ENCODE data around the gene ESPNL.
"Not testable (repeated sequence)": the region's sequence is repeated elsewhere in the genome, so short reads cannot be mapped to it uniquely, and the experiment has no call there.

ESPNL gene

DNA sequence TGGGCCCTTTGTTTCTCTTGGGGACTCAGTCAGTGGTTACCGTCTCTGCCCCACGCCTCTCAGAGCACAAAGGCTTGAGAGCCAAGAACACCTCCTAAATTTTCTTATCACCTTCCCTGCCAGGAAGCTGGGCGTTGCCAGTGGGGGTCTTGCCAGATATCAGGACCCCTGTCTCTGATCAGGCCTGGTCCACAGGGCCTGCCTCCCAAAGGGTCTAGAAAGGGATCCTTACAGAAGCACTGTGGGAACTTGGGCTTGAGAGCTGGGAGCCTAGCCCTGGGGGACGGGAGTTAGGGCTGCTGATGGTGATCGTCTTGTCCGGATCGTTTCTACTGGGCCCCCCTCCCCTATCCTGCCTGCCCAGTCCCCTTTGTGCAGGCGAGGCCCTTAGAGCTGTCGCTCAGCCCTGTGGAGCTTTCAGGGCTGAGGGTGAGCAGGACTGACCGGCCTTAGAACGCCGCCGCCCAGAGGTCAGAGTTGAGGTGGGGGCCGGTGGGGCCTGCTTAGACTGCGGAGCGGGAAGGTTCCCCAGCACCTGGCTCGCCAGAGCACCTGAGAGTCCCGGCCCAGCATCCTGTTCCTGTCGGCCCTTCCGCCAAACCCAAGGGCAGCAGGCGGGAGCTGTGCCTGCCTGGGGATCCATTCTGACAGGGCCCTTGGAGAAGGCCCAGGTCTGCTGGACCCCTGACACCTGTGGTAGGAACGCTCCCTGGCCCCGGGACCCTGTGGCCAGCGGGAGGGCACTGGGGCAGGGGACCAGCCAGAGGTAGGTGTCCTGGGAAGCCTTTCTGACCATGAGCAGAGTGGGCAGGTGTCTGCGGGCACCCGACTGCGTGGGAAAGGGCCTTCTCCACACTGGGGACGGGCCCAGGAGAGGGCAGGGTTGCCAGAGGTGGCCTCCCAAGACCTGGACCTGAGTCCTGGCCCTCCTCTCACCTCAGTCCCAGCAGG lies 956 bp downstream of the ESPNL start:
- no peak for DNase-seq

DNA sequence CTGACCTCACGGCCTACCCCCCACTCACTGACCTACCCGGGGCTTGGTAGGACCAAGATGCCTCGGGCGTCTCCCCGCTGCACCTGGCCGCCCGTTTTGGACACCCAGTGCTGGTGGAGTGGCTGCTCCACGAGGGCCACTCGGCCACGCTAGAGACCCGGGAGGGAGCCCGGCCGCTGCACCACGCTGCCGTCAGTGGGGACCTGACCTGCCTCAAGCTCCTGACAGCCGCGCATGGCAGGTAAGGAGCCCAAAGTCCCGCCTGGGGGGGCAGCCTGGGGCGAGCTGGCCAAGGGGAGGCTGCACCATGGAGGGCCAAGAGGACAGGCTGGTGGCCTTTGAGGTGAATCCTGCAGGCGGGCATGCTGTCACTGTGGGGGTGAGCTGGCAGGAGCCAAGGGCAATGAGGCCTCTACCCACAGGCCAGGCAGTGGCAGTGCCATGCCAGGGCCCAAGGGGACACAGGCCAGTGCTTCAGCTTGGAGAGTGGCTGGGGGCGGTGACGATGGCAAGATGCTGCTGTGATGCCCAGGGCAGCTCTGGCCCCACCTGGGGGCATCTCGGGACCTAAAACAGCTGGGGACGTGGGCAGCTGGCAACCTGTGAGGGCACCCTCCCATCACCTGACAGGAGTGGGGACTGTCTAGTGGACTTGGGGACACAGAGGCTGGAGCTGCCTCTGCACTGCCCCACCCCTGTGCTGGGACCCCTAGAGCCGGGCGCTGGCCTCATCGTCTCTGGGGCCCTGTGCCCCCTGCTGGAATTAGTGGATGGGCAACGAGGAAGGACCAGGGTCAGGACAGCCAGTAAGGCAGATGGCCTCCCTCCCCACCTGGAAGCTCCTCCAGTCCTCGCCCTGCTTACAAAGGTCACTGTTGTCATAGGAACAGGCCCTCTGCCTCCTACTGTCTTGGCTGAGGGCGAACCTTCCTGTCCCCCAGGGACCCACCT lies 2.0 kb downstream of the ESPNL start:
- peak in 1 of 14 donors; percentile 53 for DNase-seq

DNA sequence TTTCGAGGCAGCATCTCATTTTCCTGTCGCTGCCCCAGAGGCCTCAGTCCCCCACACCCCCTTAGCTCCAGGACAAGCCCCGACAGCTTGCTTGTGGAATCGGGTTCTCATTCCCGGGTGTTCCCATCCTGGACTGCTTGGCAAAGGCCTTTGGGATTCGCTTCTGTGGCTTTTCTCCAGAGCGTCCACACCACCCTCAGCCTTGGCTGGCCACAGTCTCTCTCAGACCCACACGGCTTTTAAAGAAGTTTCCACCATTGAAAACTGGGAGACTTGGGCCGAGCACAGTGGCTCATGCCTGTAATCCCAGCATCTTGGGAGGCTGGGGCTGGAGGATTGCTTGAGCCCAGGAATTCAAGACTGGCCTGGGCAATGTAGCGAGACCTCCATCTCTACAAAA lies 2.7 kb downstream of the ESPNL start:
- DNase-seq, result no peak

DNA sequence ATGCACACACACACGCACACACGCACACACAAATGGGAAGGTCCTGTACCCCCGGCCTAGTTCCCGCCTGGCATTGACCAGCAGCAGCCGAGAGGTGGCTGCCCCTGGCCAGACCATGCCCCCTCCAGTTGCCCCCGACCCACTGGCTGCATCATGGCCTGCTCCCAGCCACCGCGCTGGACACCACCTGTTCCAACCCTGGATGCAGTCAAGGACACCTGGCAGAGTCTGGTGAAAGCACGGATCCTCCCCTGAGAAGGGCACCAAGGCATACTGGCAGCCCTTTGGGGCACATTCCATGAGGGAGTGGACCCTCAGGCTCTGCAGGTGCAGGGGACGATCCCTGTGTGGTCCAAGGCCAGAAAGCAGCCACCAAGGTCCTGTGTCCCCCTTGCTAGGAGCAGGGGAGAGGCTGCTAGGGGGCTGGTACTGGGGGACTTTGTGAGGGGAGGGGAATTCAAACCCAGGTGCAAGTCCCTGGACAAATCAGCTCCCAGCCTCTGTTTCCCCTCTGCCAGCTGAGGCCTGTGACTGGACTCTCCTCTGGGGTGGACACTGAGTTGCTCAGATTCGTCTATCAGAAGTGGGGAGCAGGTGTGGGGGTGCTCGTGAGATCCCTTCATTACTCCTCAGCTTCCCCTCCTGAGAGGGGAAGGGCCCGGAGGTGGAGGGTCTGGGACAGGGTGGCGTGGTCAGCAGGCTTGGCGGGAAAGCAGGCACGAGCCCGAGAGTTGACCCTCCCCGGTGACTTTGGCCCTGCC lies 3.5 kb downstream of the ESPNL start:
- no peak for DNase-seq

DNA sequence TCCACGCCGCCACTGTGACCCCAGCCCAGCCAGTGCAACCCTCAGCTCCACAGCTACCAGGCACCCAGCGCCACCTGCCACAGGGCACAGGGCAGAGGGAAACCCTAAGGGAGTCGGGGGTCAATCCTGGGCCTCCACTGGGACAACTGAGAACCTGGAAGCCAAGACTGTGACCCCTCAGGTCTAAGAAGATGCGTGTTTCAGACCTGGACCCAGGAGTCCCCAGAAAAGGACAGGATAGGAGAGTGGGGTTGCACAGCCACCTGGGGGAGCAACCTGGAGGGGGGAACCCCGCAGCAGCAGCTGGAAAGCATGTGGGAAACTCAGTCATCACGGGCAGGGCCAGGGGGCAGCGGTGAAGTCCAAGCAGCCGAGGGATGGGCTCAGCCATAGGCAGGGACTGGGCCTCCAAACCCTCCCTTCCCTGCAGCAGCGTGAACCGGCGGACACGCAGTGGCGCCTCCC lies 4.1 kb downstream of the ESPNL start:
- no peak for DNase-seq

GRCh38 chr2:238104691-238105371 lies 4.7 kb downstream of the ESPNL start:
- no peak for DNase-seq

DNA sequence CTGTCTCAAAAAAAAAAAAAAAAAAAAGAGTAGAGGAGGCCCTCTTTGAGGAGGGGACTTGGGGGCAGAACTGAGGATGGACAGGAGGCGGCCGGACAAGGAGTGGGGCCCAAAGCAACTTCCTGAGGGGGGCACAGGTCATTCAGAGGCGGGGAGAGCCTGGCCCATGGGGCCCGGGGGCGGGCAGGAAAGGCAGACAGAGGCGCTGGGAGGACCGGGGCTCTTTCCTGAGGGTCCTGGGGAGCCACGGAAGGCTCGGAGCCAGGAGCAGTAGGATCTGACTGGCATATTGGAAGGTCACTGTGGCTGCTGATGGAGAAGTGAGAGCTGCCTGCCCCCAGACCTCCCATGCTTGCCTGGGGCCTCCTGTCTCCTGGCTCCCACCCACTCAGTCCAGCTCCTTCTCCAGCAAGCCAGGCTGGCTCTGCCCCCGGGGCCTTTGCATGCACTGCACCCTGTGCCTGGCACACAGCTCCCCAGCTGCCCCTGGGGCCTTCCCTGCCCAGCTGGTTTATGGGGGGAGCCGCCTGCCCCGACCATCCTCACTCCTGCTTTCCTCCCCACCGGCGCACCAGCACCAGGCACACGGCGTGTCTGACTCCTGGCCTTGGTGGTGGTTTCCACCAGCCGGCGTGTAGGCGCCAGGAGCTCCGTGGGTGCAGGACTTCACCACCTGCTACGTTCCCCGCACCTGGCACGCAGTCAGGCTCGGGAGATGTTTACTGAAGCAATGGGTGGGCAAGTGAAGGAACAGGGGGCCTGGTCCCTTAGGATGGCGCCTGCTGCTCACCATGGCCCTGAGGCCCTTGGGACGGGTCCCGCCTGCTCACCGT lies 5.6 kb downstream of the ESPNL start:
- no peak for DNase-seq

GRCh38 chr2:238106339-238106697 lies 6.2 kb downstream of the ESPNL start:
- no peak for DNase-seq

DNA sequence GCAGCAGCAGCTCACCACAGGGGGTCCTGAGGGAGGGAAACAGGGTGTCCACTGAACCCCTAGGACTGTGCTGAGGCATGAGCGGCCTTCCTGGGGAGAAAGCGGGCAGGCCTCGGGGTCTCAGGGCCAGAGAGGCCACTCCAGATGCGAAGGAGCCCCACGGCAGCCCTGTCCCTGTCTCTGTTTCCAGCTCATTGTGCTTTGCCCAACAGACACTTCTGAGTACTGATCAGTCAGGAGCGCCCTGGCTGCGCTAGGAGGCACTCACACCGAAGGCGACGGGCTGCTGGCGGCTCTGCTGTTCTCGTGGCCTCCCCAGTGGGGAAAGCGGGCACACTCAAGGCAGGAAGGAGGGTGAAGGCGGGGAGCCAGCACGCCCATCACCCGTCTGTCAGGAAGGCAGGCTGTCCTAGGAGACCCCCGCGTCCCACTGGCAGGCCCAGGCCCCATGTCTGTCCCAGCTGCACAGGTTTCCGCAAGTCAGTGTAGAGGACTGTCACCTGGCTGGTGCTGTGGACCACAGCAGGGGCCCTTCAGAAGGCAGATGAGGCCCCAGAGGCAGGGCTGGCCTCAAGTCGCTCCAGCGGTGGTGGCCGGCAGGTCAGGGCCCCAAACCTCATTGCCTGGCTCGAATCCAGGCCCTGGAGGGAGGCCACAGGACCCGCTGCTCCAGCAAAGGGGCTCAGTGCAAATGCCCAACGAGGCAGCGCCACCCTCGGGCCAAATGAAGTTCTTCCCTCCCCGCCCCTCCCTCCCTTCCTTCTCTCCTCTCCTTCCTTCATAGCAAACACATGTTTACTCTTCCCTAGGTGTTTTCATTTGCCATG lies 6.8 kb downstream of the ESPNL start:
- no peak for DNase-seq

DNA sequence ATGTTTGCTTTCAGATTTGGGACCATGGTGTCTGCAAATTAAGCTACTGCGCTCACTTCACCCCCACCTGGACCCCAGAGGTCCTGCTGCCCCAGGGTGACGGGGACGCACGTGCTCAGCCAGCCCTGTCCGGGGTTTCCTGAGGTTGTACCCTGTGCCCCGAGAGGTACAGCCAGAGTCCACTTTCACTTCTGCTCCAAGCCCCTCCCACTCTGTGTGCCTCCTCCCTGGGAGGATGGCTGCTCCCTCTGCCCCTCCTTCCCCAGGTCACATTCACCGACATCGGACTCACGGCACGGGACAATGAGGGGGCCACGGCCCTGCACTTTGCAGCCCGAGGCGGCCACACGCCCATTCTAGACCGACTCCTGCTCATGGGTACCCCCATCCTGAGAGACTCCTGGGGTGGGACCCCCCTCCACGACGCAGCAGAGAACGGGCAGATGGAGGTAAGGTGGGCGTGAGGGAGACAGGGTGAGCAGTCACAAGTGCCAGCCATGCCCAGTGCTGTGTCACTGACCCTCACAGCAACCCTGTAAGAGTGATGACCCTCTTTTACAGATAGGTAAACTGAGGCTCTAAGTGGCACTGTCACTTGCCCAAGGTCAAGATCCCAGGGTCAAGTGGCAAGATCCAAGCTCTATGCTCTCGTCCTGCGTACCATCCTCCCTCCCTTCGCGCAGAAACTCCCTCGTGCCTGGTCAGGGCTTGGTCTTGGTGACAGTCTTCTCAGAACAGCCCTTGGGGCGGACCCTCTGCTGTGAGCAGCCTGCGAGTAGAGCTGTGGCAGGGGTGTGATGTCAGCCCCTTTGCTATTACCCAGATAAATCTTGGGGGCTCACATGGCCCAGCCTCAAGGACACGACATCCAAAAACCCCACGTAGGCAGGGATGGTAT lies 7.6 kb downstream of the ESPNL start:
- DNase-seq, result no peak

DNA sequence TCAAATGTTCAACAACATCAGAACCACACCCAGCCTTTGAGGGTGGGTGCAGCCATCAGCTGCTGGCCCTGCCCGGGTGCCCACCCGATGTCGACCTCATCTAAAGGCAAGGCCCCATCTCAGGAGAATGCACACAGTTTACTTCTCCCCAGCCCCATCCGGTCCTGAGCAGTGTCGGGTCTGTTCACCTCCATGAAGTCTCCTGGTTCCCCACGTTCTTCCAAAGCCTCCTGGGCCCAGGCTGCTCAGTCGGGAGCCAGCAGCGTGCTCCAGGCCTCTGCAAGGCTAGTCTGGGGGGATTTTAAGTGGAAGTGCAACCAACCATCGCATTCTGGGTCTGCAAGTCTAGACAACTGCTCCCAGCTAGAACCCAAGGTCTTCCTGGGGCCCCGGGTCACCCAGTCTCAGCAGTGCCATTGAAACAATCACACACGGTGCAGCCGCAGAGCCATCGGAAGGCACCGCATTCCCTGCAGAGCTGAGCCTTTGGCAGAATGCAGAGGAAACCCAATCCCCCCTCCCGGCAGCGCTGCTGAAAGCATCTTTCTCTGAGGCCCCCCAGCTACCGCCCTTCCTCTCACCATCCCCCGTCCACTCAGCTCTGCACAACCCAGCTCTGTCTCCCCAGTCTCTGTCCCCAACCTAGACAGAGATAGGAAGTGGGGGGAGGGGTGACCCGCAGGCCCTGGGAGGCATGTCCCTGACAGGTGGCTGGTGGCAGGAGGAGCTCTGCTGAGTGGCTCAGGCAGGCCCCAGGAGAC lies 8.5 kb downstream of the ESPNL start:
- peak in 1 of 14 donors; percentile 31 for DNase-seq

- no peak for DNase-seq
These were observed 13.5 kb downstream of the ESPNL start for GRCh38 chr2:238113611-238114010.

DNA sequence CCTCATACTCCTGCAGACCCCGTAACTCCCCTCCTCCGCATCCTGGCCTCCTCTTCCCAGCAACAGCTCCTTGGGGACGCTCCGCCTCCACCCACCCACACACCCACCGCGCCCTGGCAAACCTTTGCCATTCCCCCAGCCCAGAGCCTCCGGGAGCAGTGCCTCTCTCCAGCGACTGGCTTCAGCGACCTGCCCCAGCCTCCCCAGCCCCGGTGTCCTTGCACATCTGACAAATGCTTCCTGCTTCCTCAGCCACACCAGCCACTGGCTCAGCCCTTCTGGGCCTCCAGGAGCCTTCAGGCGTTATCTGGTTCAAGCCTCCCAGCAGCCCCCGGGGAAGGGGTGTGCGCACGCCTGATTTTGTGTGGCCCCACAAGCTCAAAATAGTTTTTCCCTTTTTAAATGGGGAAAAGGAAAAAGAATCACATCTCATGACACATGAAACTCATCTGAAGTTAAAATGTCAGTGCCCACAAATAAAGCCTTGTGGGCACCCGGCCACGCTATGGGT lies 14.2 kb downstream of the ESPNL start:
- DNase-seq, result no peak

DNA sequence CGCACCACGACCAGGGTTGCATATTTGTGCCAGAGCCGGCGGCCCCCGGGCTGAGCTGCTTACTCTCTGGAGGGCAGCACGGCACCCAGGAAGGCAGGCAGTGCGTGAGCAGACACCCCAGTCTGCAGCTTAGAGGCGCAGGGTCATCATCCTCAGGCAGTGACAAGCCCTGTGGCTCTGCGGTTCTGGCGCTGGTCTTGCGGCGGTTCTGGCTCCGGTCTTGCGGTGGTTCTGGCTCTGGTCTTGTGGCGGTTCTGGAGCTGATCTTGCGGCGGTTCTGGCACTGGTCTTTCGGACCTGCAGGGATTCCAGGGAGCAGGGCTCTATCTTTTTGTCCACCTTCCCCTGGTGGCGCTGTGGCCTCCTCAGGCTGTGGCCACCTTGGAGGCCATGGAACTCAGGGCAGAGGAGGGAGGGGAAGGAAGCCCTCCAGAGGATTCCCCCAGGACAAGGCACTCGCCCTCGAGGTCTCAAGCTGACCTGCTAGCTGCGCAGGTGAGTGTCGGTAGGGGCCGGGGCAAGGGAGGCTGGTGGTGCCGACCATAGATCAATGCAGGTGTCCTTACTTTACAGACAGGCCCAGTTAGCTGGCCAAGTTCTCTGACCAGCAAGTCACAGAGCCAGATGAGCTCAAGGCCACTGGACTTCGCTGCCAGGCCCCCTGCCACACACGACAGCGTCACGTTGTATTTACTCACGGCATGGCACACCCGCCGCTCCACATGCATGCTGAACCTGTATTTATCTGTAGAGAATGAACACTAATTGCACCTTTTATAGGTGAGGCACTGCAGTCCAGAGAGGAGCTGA lies 14.9 kb downstream of the ESPNL start:
- DNase-seq, result no peak

GRCh38 chr2:238115709-238116108 lies 15.6 kb downstream of the ESPNL start:
- DNase-seq, result not testable (repeated sequence)

DNA sequence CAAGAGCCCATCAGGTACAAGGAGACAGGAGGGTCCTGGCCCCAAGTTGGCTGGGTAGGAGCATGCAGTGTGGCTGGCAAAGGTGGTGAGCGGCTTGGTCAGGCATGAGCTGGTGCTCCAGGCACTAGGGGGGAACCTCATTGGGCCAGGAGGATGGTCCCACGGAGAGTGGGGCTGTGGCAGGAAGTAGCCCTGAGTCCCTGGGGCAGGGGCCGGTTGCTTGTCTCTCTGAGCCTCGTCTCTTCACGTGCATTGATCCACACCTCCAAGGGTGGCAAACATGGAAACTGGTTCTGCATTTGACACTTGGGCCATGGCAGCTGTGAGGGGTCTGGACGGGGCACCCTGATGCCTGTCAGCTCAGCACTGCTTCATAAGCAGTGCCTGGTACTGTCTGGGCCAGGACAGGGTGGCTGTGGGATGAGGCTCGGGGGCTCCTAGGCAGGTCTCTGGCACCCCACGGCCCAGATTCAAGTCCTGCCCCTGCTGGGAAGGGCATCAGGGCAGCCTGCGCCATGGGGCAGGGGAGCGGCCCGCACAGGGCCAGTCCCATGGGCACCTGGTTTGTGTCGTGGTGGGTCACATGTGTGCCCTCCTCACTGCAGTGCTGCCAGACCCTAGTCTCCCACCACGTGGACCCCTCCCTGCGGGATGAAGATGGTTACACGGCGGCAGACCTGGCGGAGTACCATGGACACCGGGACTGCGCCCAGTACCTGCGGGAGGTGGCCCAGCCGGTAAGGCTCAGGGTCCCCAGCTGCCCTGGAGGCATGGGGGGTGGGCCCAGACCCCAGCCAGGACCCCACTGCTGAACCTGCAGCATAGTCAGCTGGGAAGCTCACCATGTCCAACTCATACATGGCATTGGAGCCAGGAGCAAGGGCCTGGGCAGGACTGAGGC lies 16.4 kb downstream of the ESPNL start:
- no peak for DNase-seq
